Spleen (tissue), 11 donors: ENCODE data around the gene RPS3. TPM values are rescaled to one million over a fixed set of nuclear protein-coding genes. Genes with fewer than 3 reads are reported as not detected.

Source experiments
- DNase-seq: peaks from one replicate; pipeline ENCODE4 v3.0.0-alpha.2; 2020
- H3K27ac ChIP-seq, 8 donors: fragments of 200-600 bp; sonication (generic) in 7 of 8; 1 replicate in 4 of 8; 2 replicates in 4 of 8; pipeline versions ENCODE4 v1.5.0 to v1.8.0; 2016 to 2021; ENCODE audit warnings: inconsistent platforms in 4 of 8, mild to moderate bottlenecking in 4 of 8, moderate library complexity in 1 of 8
- H3K27me3 ChIP-seq, 7 donors: fragments of 200-600 bp; sonication (generic) in 6 of 7; replicated peaks in 1 of 7; 1 replicate in 4 of 7; 2 replicates in 3 of 7; pipeline versions ENCODE4 v1.5.0 to v1.8.0; 2016 to 2021; ENCODE audit warnings: inconsistent platforms in 3 of 7, mild to moderate bottlenecking in 1 of 7
- H3K36me3 ChIP-seq, 6 donors: fragments of 200-600 bp; sonication (generic) in 5 of 6; 1 replicate in 4 of 6; 2 replicates in 2 of 6; pipeline versions ENCODE4 v1.5.0 to v1.8.0; 2016 to 2021; ENCODE audit warnings: inconsistent platforms in 2 of 6
- H3K4me1 ChIP-seq, 6 donors: fragments of 200-600 bp; sonication (generic) in 5 of 6; 1 replicate in 3 of 6; 2 replicates in 3 of 6; pipeline versions ENCODE4 v1.5.0 to v1.8.0; 2016 to 2021; ENCODE audit warnings: inconsistent platforms in 3 of 6
- H3K4me3 ChIP-seq, 8 donors: fragments of 200-600 bp; sonication (generic) in 7 of 8; 1 replicate in 4 of 8; 2 replicates in 4 of 8; pipeline versions ENCODE4 v1.5.0 to v1.8.0; 2016 to 2021; ENCODE audit warnings: inconsistent platforms in 4 of 8, mild to moderate bottlenecking in 4 of 8, moderate library complexity in 2 of 8
- H3K9me3 ChIP-seq, 8 donors: fragments of 200-600 bp; sonication (generic) in 7 of 8; 1 replicate in 4 of 8; 2 replicates in 4 of 8; pipeline versions ENCODE4 v1.5.0 to v1.8.0; 2016 to 2021; ENCODE audit warnings: inconsistent platforms in 4 of 8
- CTCF ChIP-seq, 11 experiments: fragments of 200-600 bp in 7 of 11; fragments of 450-650 bp in 4 of 11; sonication (generic) in 4 of 11; IDR thresholded peaks in 8 of 11; conservative IDR thresholded peaks in 3 of 11; 1 replicate in 7 of 11; 2 replicates in 4 of 11; pipeline versions ENCODE4 v1.4.0 to v1.8.0; 2016 to 2021; ENCODE audit warnings: antibody characterized with exemption in 11 of 11, inconsistent platforms in 4 of 11, mild to moderate bottlenecking in 1 of 11
- POLR2A ChIP-seq, 3 donors: fragments of 450-650 bp; IDR thresholded peaks; one replicate each; pipeline ENCODE4 v1.5.1; 2017; ENCODE audit warnings: antibody characterized with exemption in 3 of 3, mild to moderate bottlenecking in 1 of 3
- POLR2AphosphoS5 ChIP-seq, 3 donors: sonication (generic); formaldehyde crosslinking; IDR thresholded peaks; one replicate each; pipeline ENCODE4 v1.5.1; 2017; ENCODE audit warnings: antibody characterized with exemption in 3 of 3
- WGBS, 5 donors: extraction: QIAGEN DNeasy Blood & Tissue Kit in 3 of 5; methylation state at CpG; one replicate each; pipeline versions ENCODE4 v1.1.5 to v1.1.7; 2013 to 2018; 5-methylcytosine and 5-hydroxymethylcytosine counted together
- intact Hi-C: fragments of 100-400 bp; cut with DNase I; formaldehyde crosslinking; loops from one replicate; pipeline ENCODE4 v1.15.0; 2023; ENCODE audit warnings: low total_unique reads
- polyA plus RNA-seq, 3 donors: library from polyadenylated mRNA; stranded (reverse); fragments of 200-250 nt; gene quantifications; one replicate each; pipeline ENCODE4 v1.2.1, GENCODE V29; 2013
- total RNA-seq, 7 donors: library from RNA; depleted of rRNA in 3 of 7; stranded (reverse); fragments of >200 nt in 3 of 7; fragmentation: NEBNext Ultra II Directional in 4 of 7; extraction: Animal tissue kit (Norgen Biotek cat#: 25700) in 4 of 7; gene quantifications; one replicate each; pipeline versions ENCODE4 v1.1.0 to v1.2.1, GENCODE V29; 2016 to 2021
- donor health status: healthy with polysubstance abuse.
- donor health status: DM: no; HTN: no; CAD: no; lungs with moderate emphysema.
- donor health status: DM: no; HTN: no; CAD: no.
- donor health status: Bipolar disorder and iron deficiency.
- donor health status: healthy.
- donor health status: DM: no; HTN: no; CAD: no.
- donor health status: DM: yes; HTN: yes; CAD: no.

RPS3 gene
- total and polyA plus RNA-seq, 10 donors, result 1,482 to 5,449 (median 2,352) TPM

GRCh38 chr11:75389276-75389605 lies 10.1 kb upstream of the RPS3 start:
- Histone ChIP-seq H3K4me3 (no peak overlapping the region), H3K4me1 (peaks cover 1 to 23% (median 16%) of the 10 kb centered on the region in 6 donors), H3K36me3 (no peaks in the 10 kb centered on the region), H3K27me3 (peaks cover 0 to 10% (median 0%) of the 10 kb centered on the region in 7 donors), H3K27ac (peak overlapping the region in 5 of 8 donors; percentile 53 to 77 (median 64)), H3K9me3 (no peaks in the 10 kb centered on the region)
- TF ChIP-seq POLR2AphosphoS5 (IDR thresholded peaks at IDR 0.05), result no peak
- TF ChIP-seq CTCF (IDR thresholded peaks at IDR 0.05 in 8 of 11, conservative IDR thresholded peaks at IDR 0.05 in 3 of 11), result no peak
- no peak for TF ChIP-seq POLR2A (IDR thresholded peaks at IDR 0.05)
- intact Hi-C loops, result no loop called here
- peak; percentile 45 for DNase-seq
- WGBS, 5 donors, result 70 to 82% (median 77%) methylated on average over 11 of the region's 11 CpGs

GRCh38 chr11:75389925-75390324 lies 9.4 kb upstream of the RPS3 start:
- H3K9me3 ChIP-seq, result no peaks in the 10 kb centered on the region

GRCh38 chr11:75394085-75394840 lies 5.1 kb upstream of the RPS3 start:
- Histone ChIP-seq H3K36me3 (no peaks in the 10 kb centered on the region), H3K4me1 (peaks cover 0 to 31% (median 10%) of the 10 kb centered on the region in 6 donors), H3K27ac (peak overlapping the region in 5 of 8 donors; percentile 51 to 75 (median 62)), H3K27me3 (peaks cover 0 to 6% (median 0%) of the 10 kb centered on the region in 7 donors), H3K4me3 (no peak overlapping the region), H3K9me3 (no peaks in the 10 kb centered on the region)
- 75 to 89% (median 84%) methylated on average over 8 of the region's 8 CpGs for WGBS, 5 donors
- intact Hi-C loops, result loop anchor here (5.0 kb wide), 1 partner anchor 138 kb away; no protein-coding TSS in a partner anchor
- DNase-seq, result no peak
- no peak for TF ChIP-seq POLR2AphosphoS5 (IDR thresholded peaks at IDR 0.05)
- no peak for TF ChIP-seq CTCF (IDR thresholded peaks at IDR 0.05 in 8 of 11, conservative IDR thresholded peaks at IDR 0.05 in 3 of 11)
- no peak for TF ChIP-seq POLR2A (IDR thresholded peaks at IDR 0.05)

More at GRCh38 chr11:75389925-75390324, 9.4 kb upstream of the RPS3 start:
- no peaks in the 10 kb centered on the region for H3K36me3 ChIP-seq
- WGBS, 5 donors, result 84 to 93% (median 86%) methylated on average over 7 of the region's 7 CpGs
- peaks cover 0 to 21% (median 11%) of the 10 kb centered on the region in 6 donors for H3K4me1 ChIP-seq
- H3K4me3 ChIP-seq, result no peak overlapping the region
- DNase-seq, result peak; percentile 58
- H3K27ac ChIP-seq, result no peak overlapping the region
- TF ChIP-seq POLR2AphosphoS5 (IDR thresholded peaks at IDR 0.05) (no peak), POLR2A (IDR thresholded peaks at IDR 0.05) (no peak), CTCF (IDR thresholded peaks at IDR 0.05 in 8 of 11, conservative IDR thresholded peaks at IDR 0.05 in 3 of 11) (no peak)
- intact Hi-C loops, result loop anchor here (5.0 kb wide), 1 partner anchor 142 kb away; no protein-coding TSS in a partner anchor
- H3K27me3 ChIP-seq, result peaks cover 0 to 10% (median 0%) of the 10 kb centered on the region in 7 donors

GRCh38 chr11:75398906-75399305 lies 412 bp upstream of the RPS3 start:
- intact Hi-C loops, result no loop called here
- no peaks in the 10 kb centered on the region for H3K27me3 ChIP-seq
- H3K36me3 ChIP-seq, result peaks cover 0 to 34% (median 33%) of the 10 kb centered on the region in 6 donors
- TF ChIP-seq POLR2AphosphoS5 (IDR thresholded peaks at IDR 0.05) (no peak), CTCF (IDR thresholded peaks at IDR 0.05 in 8 of 11, conservative IDR thresholded peaks at IDR 0.05 in 3 of 11) (no peak), POLR2A (IDR thresholded peaks at IDR 0.05) (no peak)
- peak overlapping the region in 2 of 8 donors; percentile 59 to 95 for H3K4me3 ChIP-seq
- peak overlapping the region in 4 of 8 donors; percentile 93 to 97 (median 95) for H3K27ac ChIP-seq
- H3K4me1 ChIP-seq, result peaks cover 22 to 68% (median 49%) of the 10 kb centered on the region in 6 donors
- DNase-seq, result peak; percentile 71
- H3K9me3 ChIP-seq, result no peaks in the 10 kb centered on the region
- 72 to 85% (median 83%) methylated on average over 8 of the region's 8 CpGs for WGBS, 5 donors
